Glomerular endothelial cell (primary cell): ENCODE results near the gene CNDP1. TPM values are rescaled to one million over a fixed set of nuclear protein-coding genes. Genes with fewer than 3 reads are reported as not detected.

Experiments
- DNase-seq: peaks from one replicate; pipeline ENCODE4 v3.0.0-alpha.2; 2011; ENCODE audit warnings: low read depth, low spot score; ENCODE audit errors: extremely low read depth
- total RNA-seq: library from RNA; depleted of rRNA; stranded (reverse); fragments of >200 nt; gene quantifications from 2 replicates; pipeline ENCODE4 v1.2.3, GENCODE V29; 2015

CNDP1 gene
- total RNA-seq, 1 donor from 2014 or later, result not detected

DNA sequence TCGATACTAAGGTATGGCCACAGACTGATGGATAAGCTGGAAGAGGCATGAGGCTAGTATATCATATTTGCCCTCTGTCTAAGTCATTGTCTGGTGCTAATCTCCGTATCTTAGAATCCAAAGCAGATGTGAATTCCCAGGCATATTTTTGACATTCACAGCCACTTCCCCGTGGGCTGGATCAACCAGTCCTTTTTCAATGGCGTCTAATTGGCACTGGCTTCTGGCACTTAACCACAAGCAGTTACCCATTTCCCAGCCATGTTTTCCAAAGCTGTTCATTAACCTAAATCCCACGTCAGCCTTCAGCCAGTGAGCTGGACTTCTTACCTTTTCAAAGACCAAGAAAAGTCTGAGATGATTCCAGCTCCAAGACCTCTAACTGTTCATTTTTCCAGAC is 42.7 kb downstream of the CNDP1 start:
- DNase-seq, result no peak

DNA sequence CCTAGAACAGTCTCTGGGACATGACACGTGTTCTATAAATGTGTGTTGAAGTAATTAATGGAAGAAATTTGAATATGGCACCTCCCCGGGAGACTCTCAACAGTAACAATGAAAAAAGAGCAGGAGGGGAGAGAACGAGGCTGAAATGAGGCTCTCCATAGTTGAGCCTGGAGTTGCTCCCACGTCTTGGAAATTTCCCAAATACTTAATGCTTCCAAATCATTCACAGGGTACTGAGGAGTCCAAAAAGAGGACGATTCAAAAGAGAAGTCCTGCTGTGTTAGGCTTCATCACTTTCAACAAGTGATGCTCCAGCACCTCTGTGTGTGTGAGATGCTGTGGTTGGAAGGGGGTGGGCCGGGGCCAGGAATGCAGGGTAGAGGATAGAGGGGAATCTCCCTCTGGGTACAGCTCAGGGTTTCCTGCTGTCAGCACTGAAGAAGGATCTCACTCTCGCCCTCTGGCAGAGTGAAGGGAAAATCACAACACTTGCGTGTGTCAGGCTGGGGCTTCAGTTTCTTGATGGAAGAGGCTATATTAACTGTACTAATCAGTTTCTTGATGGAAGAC is 45.3 kb downstream of the CNDP1 start:
- no peak for DNase-seq

DNA sequence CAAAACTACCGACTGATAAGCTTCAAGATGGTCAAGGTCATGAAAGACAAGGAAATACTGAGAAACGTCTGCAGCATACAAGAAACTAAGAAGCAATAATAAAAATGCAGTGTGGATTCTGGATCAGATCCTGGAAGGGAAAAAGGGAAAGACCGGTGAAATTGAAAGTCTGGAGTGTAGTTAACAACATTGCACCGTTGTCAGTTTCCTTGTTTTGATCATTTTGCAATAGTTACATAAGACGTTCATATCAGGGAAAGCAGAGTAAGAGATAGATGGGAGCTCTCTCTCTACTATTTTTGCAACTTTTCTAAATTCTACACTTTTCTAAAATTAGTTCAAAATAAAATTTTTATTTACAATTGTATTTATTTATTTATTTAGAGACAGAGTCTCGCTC is 48.3 kb downstream of the CNDP1 start:
- DNase-seq, result no peak

DNA sequence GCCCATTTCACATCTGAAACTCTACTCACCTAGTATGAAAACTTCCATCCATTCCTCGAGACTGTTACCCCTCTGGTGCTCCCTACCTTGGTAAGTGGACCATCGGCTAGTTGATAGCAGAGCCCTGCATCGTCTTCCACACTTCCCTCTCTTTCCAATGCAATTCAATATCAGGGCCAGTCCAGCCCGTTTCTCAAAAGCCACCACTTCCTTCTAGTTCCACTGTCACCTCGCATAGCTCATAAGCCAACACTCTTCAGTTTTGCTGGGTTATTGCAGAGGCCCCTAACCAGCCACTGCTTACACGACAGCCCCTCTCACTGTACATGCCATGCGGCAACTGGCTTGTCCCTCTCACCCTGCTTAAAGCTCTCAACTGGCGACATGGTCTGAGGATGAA is 53.1 kb downstream of the CNDP1 start:
- DNase-seq, result no peak

- DNase-seq, result no peak
Observed at GRCh38 chr18:74589021-74589420, 54.7 kb downstream of the CNDP1 start.

DNA sequence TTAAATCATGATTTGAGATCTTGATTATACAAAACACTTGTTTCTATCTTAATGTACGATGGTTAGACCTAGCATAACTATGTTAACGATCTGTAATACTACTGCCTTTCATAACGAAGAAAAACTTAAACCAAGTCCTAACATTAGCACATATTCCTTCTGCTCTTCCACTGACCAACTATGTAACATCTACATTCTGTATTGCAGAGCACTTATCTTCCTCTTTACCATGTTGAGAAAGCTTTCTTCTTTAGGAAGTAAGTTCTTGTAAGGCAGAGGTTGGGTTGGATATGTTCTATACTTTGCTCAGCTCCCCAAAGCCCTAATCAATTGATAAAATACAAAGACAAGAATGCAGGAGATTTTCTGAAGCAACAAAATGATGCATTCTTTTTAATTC is 55.5 kb downstream of the CNDP1 start:
- DNase-seq, result no peak

DNA sequence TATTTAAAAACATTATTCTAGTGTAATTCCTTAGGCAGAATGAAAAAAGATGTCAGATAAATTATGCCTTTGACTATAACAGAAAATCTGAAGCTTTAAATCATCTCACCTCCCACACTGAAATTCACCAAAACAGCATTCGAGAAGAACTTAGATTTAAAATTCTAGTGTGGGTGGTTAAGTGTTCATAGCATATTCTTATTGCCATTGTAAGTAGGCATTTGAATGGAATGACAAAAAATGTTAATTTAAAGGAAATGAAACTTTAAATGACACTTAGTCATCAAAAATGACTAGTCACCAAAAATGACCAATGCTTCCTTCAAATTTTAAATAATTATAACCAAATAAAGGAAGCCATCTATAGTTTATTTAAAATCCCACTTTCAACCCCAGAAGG is 56.4 kb downstream of the CNDP1 start:
- no peak for DNase-seq

DNA sequence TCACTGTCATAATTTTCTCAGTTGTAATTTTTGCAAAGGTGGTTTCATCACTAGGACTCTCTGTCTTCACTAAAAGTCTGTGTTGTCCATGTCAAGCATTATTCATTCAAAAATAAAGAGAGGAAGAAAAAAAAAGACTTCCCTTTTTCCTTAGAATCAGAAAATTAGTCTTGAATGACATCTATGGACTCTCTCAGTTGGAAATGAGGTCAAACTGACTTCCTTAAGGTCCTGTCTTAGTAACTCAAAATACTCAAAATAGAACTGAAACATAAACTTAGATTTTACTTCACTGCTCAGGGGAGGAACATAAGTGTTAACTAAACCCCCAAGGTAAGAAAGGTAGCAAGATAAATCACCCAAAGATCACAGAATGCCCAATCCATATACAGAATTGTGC is 61.1 kb downstream of the CNDP1 start:
- DNase-seq, result no peak

- peak; percentile 44 for DNase-seq
Observed at GRCh38 chr18:74597034-74597661, 62.8 kb downstream of the CNDP1 start.

- DNase-seq, result peak; percentile 67
Observed at GRCh38 chr18:74597662-74598349, 63.5 kb downstream of the CNDP1 start, which contains the start of gene ZNF407. Gene ZNF407 (plus strand): TSS chr18:74597870. CDS start chr18:74631020, 33,150 bp downstream.

- no peak for DNase-seq
Observed at GRCh38 chr18:74598350-74599001, 64.2 kb downstream of the CNDP1 start.

DNA sequence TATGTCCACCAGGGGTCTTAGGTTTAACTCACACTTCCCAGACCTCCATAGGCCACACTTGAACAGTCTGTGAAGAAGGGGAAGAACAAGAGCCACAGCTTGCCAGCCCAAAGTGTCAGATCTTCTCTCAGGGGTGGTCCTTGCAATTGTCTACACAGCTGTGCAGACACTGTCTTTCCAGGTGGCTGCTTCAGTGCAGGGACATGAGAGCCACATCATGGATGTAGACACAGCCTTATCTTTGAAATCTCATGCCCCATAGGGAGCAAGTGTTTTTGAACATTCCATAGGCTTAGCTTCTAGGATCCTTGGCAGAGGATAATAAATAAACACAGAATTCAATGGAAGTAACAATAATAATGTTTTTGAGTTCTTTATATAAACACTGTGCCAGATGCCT is 70.1 kb downstream of the CNDP1 start:
- DNase-seq, result no peak

DNA sequence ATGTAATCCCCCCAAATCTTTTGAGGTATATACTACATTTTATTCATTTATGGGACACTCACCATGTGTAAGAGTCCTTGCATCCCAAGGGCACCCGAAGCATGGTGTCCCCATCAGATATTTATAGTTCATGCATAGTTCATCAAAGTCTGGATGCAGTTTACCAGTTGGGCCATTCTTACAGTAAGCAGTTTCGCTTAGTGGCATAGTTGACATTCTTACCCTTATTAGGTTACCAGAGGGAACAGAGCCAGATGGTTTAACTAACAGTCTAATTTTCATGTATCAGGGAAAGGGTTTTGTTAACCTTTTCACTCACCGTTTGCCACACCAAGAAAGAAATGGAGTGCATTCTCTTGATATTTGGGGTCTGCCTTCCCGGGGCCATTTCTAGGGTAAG is 70.5 kb downstream of the CNDP1 start:
- DNase-seq, result no peak

- DNase-seq, result no peak
Observed at GRCh38 chr18:74608681-74609080, 74.4 kb downstream of the CNDP1 start.

GRCh38 chr18:74609535-74609934 is 75.2 kb downstream of the CNDP1 start:
- no peak for DNase-seq

DNA sequence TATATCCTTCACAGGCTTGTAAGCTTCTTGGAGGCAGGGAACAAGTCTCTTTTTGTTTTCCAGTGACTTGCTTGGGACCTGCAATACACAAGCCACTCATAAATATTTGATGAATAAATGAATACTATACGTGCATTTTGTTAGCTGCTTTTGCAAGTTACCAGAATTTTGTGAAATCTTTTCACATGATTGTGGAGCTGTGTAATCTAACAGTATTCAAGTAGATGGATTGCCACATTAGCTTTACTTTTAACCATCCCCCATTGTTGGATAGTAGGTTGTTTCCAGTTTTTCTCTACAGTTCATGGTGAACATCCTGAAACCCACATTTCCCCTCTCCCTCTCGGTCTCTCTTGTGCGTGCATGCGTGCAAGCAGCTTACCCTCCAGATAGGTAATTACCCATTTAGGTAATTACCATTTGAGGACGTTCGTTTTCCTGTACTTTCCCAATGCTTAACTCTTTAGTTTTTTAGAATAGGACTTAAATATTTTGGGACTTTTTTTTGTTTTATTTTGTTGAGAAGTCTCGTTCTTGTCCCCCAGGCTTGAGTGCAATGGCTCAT is 75.8 kb downstream of the CNDP1 start:
- no peak for DNase-seq

GRCh38 chr18:74610860-74611259 is 76.6 kb downstream of the CNDP1 start:
- no peak for DNase-seq

DNA sequence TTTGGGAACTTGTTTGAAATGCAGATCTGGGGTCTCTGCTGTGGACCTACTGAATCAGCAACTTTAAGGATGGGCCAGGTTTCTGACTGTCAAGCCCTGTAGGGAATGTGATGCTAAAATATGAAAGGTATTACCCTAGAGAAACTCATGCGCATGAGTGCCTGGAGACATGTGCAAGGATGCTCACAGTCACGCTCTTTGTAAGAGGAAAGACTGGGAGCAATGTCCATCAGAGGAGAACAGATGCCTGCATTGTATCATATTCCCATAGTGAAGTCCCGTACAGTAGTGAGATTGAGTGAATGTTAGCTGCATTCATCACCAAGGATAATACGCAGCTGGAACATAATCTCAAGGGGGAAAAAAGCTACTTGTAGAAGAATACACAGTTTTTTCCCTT is 77.5 kb downstream of the CNDP1 start:
- DNase-seq, result no peak

DNA sequence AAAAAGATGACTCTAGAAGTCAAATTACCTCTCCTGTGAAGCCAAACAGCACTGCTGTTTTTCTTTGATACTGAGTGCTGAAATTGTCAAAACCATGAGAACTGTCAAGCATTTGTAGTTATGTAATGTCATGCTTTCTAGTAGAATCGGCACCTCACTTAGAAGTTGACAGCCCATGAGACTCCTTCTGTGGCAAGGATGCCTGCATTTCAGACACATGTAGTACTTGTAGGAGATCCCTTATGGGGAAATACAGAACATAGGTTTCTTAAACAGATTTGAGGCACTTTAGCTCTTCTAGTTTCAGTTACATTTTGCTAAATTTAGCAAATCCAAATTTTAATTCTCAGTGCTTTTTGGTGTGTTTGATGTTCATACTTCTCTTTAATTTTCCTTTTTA is 79.1 kb downstream of the CNDP1 start:
- no peak for DNase-seq

GRCh38 chr18:74616494-74616893 is 82.2 kb downstream of the CNDP1 start:
- DNase-seq, result no peak

DNA sequence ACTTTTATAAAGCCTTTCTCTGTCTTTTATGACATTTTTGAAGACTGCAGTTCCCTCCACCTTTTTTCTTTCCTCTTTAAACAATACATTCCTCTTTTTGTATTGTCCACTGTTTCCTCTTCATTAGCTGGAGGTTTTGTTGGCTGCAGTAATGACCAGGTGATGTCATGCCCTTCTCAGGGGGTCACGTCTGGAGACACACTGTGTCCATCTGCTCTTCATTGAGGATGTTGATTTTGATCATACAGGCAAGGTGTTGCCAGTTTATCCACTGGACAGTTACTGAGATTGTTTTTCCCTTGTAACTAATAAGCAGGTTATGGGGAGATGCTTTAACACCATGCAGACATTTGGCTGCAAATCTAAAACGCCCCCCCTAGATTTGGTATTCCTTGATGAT is 83.2 kb downstream of the CNDP1 start:
- DNase-seq, result no peak
